SK-N-MC (cell line): Measurements from ENCODE around the gene CAB39L.

Source experiments
- EZH2 ChIP-seq: fragments of 200-600 bp; sonication (generic); IDR thresholded peaks from one replicate; pipeline ENCODE4 v1.6.1; 2017; ENCODE audit warnings: antibody characterized with exemption
- POLR2AphosphoS5 ChIP-seq: IDR thresholded peaks from 2 replicates; pipeline ENCODE4 v1.6.1; 2012; ENCODE audit warnings: mild to moderate bottlenecking, low read depth, low read length, borderline replicate concordance

GRCh38 chr13:49446473-49446872 is 2.6 kb upstream of the CAB39L start:
- no peak for TF ChIP-seq EZH2
- TF ChIP-seq POLR2AphosphoS5, result no peak
